Activated naive CD4-positive, alpha-beta T cell treated with anti-CD3 and anti-CD28 coated beads, Interleukin-2, amount 50 U/mL, for 24 hours (primary cell): Measurements from ENCODE around the gene HIGD1B.

Experiments
- H3K27ac Mint-ChIP-seq: one replicate; pipeline ENCODE4 v1.8.0; 2021; ENCODE audit warnings: mild to moderate bottlenecking, mixed read lengths
- H3K27me3 Mint-ChIP-seq: one replicate; pipeline ENCODE4 v1.8.0; 2021; ENCODE audit warnings: mixed read lengths
- H3K36me3 Mint-ChIP-seq: one replicate; pipeline ENCODE4 v1.8.0; 2021; ENCODE audit warnings: mixed read lengths
- H3K4me1 Mint-ChIP-seq: one replicate; pipeline ENCODE4 v1.8.0; 2021; ENCODE audit warnings: mixed read lengths
- H3K4me3 Mint-ChIP-seq: one replicate; pipeline ENCODE4 v1.8.0; 2021; ENCODE audit warnings: mild to moderate bottlenecking, mixed read lengths
- H3K9me3 Mint-ChIP-seq: one replicate; pipeline ENCODE4 v1.8.0; 2021; ENCODE audit warnings: mixed read lengths

HIGD1B gene

DNA sequence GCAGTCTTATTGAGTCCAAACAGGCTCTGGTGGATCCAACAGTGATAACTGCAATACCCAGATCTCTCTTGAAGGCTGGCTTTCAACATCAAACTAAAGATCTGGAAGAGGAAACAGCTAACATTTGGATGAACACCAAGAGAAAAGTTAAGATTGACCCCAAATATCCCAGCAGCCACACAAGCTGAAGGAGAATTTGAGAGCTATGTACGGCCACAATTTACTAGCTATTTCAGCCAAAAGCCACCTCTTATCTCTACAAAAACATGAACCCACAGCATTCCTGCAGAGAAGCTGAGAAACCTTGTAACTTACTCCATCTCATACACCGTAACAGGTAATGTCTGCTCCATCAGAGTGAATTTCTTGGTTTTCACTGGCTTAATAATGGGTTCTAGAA lies 37.3 kb downstream of the HIGD1B start:
- Mint-ChIP-seq H3K4me1 (peaks cover 3% of the 10 kb centered on the region), H3K27ac (no peak overlapping the region), H3K4me3 (no peak overlapping the region), H3K36me3 (peaks cover 18% of the 10 kb centered on the region), H3K27me3 (no peaks in the 10 kb centered on the region), H3K9me3 (no peaks in the 10 kb centered on the region)

- Mint-ChIP-seq H3K4me3 (no peak overlapping the region), H3K9me3 (no peaks in the 10 kb centered on the region), H3K36me3 (peaks cover 15% of the 10 kb centered on the region), H3K4me1 (peaks cover 11% of the 10 kb centered on the region), H3K27me3 (no peaks in the 10 kb centered on the region), H3K27ac (no peak overlapping the region)
These were observed 39.3 kb downstream of the HIGD1B start for GRCh38 chr17:44887016-44887415.

DNA sequence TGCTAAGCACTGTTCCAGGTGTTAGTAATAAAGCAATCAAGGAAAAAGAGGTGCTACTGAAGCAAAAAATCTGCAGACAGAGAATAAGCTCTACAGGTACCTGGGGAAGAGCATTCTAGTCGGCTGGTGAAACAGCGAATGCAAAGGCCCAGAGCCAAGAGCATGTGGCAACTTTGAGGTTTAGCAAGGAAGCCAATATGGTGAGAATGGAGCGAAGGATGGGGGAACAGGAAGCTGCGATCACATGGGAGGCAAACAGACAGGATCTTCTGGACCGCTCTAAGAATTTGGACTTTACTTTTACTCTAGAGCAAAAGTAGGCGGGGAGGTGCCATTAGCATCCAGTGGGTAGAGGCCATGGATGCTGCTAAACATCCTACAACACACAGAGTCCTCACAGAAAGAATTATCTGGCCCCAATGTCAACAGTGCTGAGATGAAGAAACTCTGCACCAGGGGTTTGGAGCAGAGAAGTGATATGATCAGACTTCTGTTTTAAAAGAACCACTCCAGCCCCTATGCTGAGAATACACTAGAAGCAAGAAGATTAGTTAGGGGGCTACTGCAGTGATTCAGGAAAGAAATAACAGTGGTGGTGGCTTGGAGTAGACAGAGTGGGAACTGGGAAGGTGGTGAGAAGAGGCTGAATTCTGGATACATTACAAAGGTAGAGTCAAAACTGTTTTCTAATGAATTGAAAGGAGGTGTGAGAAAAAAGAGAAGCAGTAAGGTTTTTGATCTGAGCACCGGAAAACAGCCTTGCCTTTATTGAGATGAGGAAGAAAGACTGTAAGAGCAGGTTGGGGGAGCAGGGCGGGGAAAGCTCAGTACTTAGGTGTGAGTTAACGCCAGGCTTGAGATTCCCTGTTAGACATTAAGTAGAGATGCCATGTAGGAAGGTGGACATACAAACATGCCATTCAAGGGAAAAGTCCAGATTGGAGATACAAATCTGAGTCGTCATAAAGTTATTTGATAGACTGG lies 40.6 kb downstream of the HIGD1B start:
- H3K36me3 Mint-ChIP-seq, result peaks cover 9% of the 10 kb centered on the region
- H3K4me1 Mint-ChIP-seq, result peaks cover 11% of the 10 kb centered on the region
- no peaks in the 10 kb centered on the region for H3K9me3 Mint-ChIP-seq
- no peak overlapping the region for H3K27ac Mint-ChIP-seq
- no peaks in the 10 kb centered on the region for H3K27me3 Mint-ChIP-seq
- no peak overlapping the region for H3K4me3 Mint-ChIP-seq

DNA sequence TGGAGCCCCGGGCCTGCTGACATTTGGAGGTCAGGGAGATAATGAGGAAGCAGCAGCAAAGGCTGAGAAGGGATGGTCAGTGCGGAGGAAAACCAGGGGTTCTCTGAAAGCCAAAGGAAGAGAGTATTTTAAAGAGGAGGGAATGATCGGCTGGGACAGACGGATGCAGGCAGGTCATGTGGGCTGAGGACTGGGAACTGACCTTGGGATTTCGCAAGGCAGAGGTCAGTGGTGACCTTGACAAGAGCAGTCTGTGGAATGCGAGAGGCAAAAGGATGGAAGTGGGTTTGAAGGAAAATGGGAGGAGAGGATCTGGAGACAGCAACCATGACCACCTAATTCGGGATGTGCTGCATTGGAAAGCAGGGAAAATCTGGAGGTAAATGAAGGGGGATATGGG lies 41.3 kb downstream of the HIGD1B start:
- H3K36me3 Mint-ChIP-seq, result peaks cover 7% of the 10 kb centered on the region
- no peak overlapping the region for H3K4me3 Mint-ChIP-seq
- H3K27ac Mint-ChIP-seq, result no peak overlapping the region
- no peaks in the 10 kb centered on the region for H3K9me3 Mint-ChIP-seq
- no peaks in the 10 kb centered on the region for H3K27me3 Mint-ChIP-seq
- H3K4me1 Mint-ChIP-seq, result peaks cover 11% of the 10 kb centered on the region

DNA sequence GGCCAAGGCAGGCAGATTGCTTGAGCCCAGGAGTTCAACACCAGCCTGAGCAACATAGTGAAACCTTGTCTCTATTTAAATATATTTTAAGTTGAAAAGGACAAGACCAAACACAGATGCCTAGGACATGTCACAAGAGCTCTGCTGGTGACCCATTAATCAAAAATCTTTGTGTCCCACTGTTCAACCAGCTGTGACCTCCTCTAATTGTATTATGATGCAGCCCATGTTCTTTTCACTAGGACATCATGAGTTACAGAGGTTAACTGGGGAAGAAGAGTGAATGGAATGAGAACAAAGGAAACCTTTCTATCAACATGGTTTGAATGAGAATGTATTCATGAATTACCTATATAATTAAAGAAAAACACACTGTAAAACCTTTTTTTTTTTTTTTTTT lies 44.6 kb downstream of the HIGD1B start:
- Mint-ChIP-seq H3K9me3 (no peaks in the 10 kb centered on the region), H3K4me3 (no peak overlapping the region), H3K36me3 (peaks cover 10% of the 10 kb centered on the region), H3K27me3 (no peaks in the 10 kb centered on the region), H3K27ac (no peak overlapping the region), H3K4me1 (peaks cover 29% of the 10 kb centered on the region)

DNA sequence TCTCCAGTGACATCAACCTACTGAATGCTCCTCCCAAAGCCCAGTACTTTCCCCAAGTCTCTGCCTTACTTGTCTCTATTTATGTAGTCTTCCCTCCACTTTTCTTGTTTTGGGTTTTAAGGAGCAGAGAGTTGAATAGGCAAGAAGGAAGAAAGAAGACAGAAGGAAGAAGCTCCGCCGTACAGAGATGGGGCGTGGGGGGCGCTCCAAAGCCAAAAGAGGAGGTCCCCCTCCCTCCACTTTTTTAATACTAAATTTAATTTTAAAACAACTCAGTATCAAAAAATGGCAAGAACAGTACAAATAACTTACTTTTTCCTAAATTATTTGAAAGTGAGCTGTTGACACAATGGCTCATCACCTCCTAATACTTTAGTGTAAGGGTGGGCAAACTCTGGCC lies 47.0 kb downstream of the HIGD1B start:
- Mint-ChIP-seq H3K36me3 (peaks cover 12% of the 10 kb centered on the region), H3K9me3 (no peaks in the 10 kb centered on the region), H3K4me1 (peaks cover 37% of the 10 kb centered on the region), H3K27me3 (no peaks in the 10 kb centered on the region), H3K4me3 (no peak overlapping the region), H3K27ac (no peak overlapping the region)

DNA sequence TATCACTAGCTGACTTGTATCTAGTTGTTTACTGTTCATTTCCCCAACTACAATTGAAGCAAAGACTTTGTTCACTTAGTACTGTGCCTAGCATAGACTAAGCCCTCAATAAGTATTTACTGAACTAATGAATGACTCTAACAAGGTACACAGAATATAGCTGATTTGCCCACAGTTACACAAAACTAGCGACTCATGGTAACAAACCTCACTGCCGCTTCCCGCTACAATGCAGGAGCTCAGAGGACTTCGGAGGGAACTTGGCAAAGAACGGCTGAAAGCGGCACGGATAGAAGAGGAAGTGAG lies 51.0 kb downstream of the HIGD1B start:
- Mint-ChIP-seq H3K27me3 (no peaks in the 10 kb centered on the region), H3K36me3 (peaks cover 7% of the 10 kb centered on the region), H3K27ac (peak overlapping the region; percentile 100), H3K9me3 (no peaks in the 10 kb centered on the region), H3K4me1 (peaks cover 31% of the 10 kb centered on the region), H3K4me3 (peak overlapping the region; percentile 96)

- Mint-ChIP-seq H3K4me3 (peak within 1 kb of the TSS; percentile 96), H3K9me3 (no peaks in the 10 kb centered on the region), H3K27ac (peak within 1 kb of the TSS; percentile 100), H3K4me1 (peaks cover 31% of the 10 kb centered on the region), H3K36me3 (peaks cover 7% of the 10 kb centered on the region), H3K27me3 (no peaks in the 10 kb centered on the region)
These were observed 51.5 kb downstream of the HIGD1B start, which contains the start of gene EFTUD2 for GRCh38 chr17:44899074-44899782. EFTUD2 (minus strand) TSS chr17:44899445; CDS start chr17:44894521, 4,924 bp downstream.
